ENCODE results near the gene MTCH1.
A peak's percentile ranks its signal among the peaks of the same experiment; 100 is the strongest.

Gene MTCH1

DNA sequence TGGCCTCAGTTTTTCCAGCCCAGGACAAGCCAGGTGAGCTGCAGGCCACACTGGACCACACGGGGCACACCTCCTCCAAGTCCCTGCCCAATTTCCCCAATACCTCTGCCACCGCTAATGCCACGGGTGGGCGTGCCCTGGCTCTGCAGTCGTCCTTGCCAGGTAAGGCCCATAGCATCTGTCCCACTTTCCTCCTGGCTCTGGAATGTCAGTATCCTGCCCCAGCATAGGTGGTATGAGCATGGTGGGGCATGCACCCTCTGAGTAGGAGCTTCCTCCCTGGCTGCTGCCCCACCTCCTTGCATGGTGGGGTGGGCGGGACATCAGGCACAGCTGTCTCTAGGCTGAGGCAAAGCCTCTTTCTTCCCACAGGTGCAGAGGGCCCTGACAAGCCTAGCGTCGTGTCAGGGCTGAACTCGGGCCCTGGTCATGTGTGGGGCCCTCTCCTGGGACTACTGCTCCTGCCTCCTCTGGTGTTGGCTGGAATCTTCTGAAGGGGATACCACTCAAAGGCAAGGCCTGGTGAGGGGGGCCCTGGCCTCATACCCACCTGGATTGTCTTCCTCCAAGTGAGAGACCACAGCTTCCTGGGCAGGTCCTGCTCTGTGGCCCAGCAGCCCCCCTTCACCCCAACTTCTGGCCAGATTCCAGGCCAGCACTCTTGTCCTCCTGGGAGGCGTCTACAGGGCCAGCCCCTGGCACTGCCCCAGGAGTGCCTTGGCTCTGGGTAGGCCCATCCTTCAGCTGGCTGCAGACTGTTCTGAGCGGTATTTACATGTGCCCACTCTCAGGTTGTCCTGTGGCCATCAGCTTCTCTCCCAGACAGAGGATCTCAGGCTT, 22.3 kb downstream of the MTCH1 start:
- DNase-seq (ENCODE audit: low read depth) = no peak
- TF ChIP-seq, protein P1, sequence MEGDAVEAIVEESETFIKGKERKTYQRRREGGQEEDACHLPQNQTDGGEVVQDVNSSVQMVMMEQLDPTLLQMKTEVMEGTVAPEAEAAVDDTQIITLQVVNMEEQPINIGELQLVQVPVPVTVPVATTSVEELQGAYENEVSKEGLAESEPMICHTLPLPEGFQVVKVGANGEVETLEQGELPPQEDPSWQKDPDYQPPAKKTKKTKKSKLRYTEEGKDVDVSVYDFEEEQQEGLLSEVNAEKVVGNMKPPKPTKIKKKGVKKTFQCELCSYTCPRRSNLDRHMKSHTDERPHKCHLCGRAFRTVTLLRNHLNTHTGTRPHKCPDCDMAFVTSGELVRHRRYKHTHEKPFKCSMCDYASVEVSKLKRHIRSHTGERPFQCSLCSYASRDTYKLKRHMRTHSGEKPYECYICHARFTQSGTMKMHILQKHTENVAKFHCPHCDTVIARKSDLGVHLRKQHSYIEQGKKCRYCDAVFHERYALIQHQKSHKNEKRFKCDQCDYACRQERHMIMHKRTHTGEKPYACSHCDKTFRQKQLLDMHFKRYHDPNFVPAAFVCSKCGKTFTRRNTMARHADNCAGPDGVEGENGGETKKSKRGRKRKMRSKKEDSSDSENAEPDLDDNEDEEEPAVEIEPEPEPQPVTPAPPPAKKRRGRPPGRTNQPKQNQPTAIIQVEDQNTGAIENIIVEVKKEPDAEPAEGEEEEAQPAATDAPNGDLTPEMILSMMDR (conservative IDR thresholded peaks at IDR 0.05; ENCODE audit: low read depth, low read length) = no peak
- H3K4me3 ChIP-seq (ENCODE audit: low read depth, low read length) = no peak overlapping the region

GRCh38 chr6:36962874-36963273, 23.1 kb downstream of the MTCH1 start:
- H3K4me3 ChIP-seq (ENCODE audit: low read depth, low read length) = no peak overlapping the region
- DNase-seq (ENCODE audit: low read depth) = peak; percentile 65

DNA sequence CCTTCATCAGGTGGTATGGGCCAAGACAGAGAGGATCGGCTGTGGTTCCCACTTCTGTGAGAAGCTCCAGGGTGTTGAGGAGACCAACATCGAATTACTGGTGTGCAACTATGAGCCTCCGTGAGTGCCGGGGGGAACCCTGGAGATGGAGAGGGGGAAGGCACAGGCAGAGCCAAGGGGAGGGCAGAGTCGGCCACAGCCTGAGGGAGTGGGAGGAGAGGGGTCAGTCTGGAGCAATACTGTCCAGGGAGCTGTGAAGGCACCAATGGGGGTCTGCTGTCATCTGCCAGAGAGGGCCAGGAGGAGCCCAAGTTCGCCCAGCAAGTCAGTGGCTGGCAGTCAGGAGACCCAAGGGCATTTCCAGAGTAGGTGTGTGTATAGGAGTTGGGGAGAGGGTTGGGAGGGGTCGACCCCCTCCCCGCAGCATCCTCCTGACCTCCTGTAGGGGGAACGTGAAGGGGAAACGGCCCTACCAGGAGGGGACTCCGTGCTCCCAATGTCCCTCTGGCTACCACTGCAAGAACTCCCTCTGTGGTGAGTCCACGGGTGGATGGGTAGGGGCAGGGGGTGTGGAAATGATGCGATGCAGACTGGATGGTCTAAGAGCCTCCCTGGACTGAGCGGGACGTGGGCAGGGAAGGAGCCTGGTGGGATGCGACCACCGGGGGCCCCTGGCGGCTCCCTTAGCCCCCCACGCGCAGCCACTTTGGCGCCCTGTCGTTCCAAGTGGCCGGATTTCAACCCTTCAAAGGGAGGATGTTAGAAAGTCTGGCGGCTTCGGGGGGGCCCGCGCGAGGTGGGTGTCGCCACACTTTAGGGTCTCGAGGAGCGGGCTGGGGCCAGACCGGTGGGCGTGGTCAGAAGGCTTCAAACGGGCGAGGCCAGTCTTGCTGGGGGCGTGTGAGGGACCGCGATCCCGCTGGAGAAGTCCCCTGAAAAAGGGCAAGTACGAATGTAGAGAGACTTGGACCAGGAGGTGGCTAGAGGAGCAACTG, 24.3 kb downstream of the MTCH1 start:
- no peak overlapping the region for H3K4me3 ChIP-seq (ENCODE audit: low read depth, low read length)
- no peak for DNase-seq (ENCODE audit: low read depth)
- TF ChIP-seq, protein P1 (conservative IDR thresholded peaks at IDR 0.05; ENCODE audit: low read depth, low read length) = no peak

More at GRCh38 chr6:36962874-36963273, 23.1 kb downstream of the MTCH1 start:
- TF ChIP-seq, protein P1 (conservative IDR thresholded peaks at IDR 0.05; ENCODE audit: low read depth, low read length) = no peak

- no peak overlapping the region for H3K4me3 ChIP-seq (ENCODE audit: low read depth, low read length)
- no peak for DNase-seq (ENCODE audit: low read depth)
- TF ChIP-seq, protein P1 (conservative IDR thresholded peaks at IDR 0.05; ENCODE audit: low read depth, low read length) = no peak
Measured at GRCh38 chr6:36959555-36960250, 26.3 kb downstream of the MTCH1 start.

GRCh38 chr6:36958775-36959554, 27.0 kb downstream of the MTCH1 start:
- no peak overlapping the region for H3K4me3 ChIP-seq (ENCODE audit: low read depth, low read length)
- no peak for DNase-seq (ENCODE audit: low read depth)

More at GRCh38 chr6:36958775-36959554, 27.0 kb downstream of the MTCH1 start:
- TF ChIP-seq, protein P1 (conservative IDR thresholded peaks at IDR 0.05; ENCODE audit: low read depth, low read length) = no peak

All from choroid plexus epithelial cell (primary cell).